DMS153 (cell line): Measurements from ENCODE around the gene DNAH17.

ENCODE experiments used
- DNase-seq: peaks from one replicate; lab custom pipeline; 2025; lab: John Stamatoyannopoulos, UW

Gene DNAH17

GRCh38 chr17:78390241-78391050, 186.8 kb downstream of the DNAH17 start:
- no peak for DNase-seq

GRCh38 chr17:78387977-78388941, 188.9 kb downstream of the DNAH17 start:
- peak; percentile 25 for DNase-seq

GRCh38 chr17:78384479-78385175, 192.6 kb downstream of the DNAH17 start:
- DNase-seq, result no peak

GRCh38 chr17:78383725-78384471, 193.3 kb downstream of the DNAH17 start:
- no peak for DNase-seq

GRCh38 chr17:78381601-78382232, 195.5 kb downstream of the DNAH17 start:
- no peak for DNase-seq

- no peak for DNase-seq
These were observed 196.8 kb downstream of the DNAH17 start for GRCh38 chr17:78380370-78380769.

GRCh38 chr17:78379131-78379491, 198.1 kb downstream of the DNAH17 start:
- no peak for DNase-seq

- DNase-seq, result peak; percentile 32
These were observed 198.7 kb downstream of the DNAH17 start, which contains the start of gene PGS1 for GRCh38 chr17:78378225-78379130. PGS1 (plus strand) TSS chr17:78378649; CDS start chr17:78378666, 17 bp downstream.

GRCh38 chr17:78377858-78378224, 199.4 kb downstream of the DNAH17 start:
- no peak for DNase-seq

- no peak for DNase-seq
These were observed 201.0 kb downstream of the DNAH17 start for GRCh38 chr17:78376161-78376560.

GRCh38 chr17:78375401-78376151, 201.6 kb downstream of the DNAH17 start:
- no peak for DNase-seq

GRCh38 chr17:78374631-78375274, 202.4 kb downstream of the DNAH17 start:
- no peak for DNase-seq

GRCh38 chr17:78374189-78374588, 203.0 kb downstream of the DNAH17 start:
- DNase-seq, result no peak
